ENCODE measurements around the gene RNF138.

RNF138 gene

DNA sequence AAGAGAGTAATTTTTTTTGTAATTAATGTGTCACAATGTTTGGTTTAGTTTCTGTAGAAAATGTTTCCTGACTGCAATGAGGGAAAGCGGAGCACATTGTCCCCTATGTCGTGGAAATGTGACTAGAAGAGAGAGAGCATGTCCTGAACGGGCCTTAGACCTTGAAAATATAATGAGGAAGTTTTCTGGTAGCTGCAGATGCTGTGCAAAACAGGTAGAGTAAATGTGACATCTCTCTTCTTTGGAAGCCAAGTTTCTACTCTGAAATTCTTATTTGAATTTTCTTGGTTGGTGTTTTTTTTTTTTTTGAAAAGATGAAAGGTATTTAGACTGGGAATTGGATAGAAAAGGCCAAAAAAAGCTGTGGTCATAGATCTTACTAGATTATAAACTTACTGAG is 20.0 kb downstream of the RNF138 start:
- no peak for TF ChIP-seq POLR2AphosphoS5 (IDR thresholded peaks at IDR 0.05; ENCODE audit: borderline replicate concordance, low read depth, low read length)
- TF ChIP-seq EZH2 (IDR thresholded peaks at IDR 0.05), result no peak
- no peak for TF ChIP-seq FOXP2 (optimal IDR thresholded peaks at IDR 0.05; ENCODE audit: control extremely low read depth, extremely low read length, insufficient read depth)
- H3K4me3 ChIP-seq, result no peak overlapping the region
- no peak for DNase-seq (ENCODE audit: low read depth, low spot score)
- peaks cover 54% of the 10 kb centered on the region for H3K36me3 ChIP-seq (ENCODE audit: insufficient read depth, low read length)
- H3K9me3 ChIP-seq (ENCODE audit: low read depth, low read length), result no peaks in the 10 kb centered on the region
- H3K27ac ChIP-seq, result no peak overlapping the region
- H3K9ac ChIP-seq (ENCODE audit: insufficient read length), result no peak overlapping the region

DNA sequence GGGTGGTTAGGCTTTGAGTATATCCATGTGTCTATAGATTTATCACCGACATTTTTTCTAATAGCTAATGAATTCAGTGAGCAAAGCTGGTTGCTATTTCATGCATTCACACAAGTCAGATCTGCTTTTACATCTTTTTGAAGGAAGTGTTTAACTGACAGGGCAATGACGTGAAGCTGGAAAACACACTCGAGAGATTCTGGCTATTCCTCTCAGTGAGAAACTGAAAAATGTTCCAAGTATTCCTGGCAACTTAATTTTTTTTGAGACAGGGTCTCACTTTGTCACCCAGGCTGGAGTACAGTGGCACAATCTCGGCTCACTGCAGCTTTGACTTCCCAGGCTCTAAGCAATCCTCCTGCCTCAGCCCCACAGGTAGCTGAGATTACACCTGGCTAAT is 21.2 kb downstream of the RNF138 start:
- DNase-seq (ENCODE audit: low read depth, low spot score), result no peak
- Histone ChIP-seq H3K9me3 (ENCODE audit: low read depth, low read length) (no peaks in the 10 kb centered on the region), H3K9ac (ENCODE audit: insufficient read length) (no peak overlapping the region), H3K27ac (no peak overlapping the region), H3K36me3 (ENCODE audit: insufficient read depth, low read length) (peaks cover 64% of the 10 kb centered on the region), H3K4me3 (no peak overlapping the region)
- TF ChIP-seq FOXP2 (optimal IDR thresholded peaks at IDR 0.05; ENCODE audit: control extremely low read depth, extremely low read length, insufficient read depth) (no peak), POLR2AphosphoS5 (IDR thresholded peaks at IDR 0.05; ENCODE audit: borderline replicate concordance, low read depth, low read length) (no peak), EZH2 (IDR thresholded peaks at IDR 0.05) (no peak)

DNA sequence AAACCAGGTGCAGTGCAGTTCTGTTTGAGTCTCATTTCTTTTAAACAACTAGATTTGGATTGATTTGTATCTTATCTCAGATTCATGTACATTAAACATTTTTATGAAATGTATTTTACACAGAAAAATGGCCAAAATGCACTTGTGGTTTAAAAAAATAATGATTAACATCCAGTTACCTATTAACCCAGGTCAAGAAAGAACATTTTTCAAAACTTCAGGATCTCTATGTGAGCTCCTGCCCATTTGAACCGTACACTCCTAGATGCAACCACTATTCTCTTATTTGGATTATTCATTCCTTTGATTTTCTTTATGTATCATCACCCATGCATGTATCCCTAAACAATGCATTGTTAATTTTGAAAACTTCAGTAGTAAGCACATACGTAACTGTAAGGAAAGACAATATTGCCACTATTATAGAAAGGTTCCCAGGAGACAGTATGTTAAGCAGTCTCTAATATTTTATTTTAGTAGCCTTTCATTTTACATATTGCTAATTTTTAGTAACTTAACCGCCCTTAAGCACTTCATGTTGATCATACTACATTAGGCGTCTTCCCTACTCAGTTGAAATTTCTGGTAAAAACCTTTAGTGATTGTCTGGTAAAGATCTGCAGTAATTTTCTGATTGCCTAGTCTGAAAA is 22.7 kb downstream of the RNF138 start:
- Histone ChIP-seq H3K9ac (ENCODE audit: insufficient read length) (no peak overlapping the region), H3K27ac (peak overlapping the region; percentile 55; the same call in 1 of the 2 replicates), H3K9me3 (ENCODE audit: low read depth, low read length) (no peaks in the 10 kb centered on the region), H3K4me3 (no peak overlapping the region), H3K36me3 (ENCODE audit: insufficient read depth, low read length) (peaks cover 68% of the 10 kb centered on the region)
- no peak for DNase-seq (ENCODE audit: low read depth, low spot score)
- TF ChIP-seq POLR2AphosphoS5 (IDR thresholded peaks at IDR 0.05; ENCODE audit: borderline replicate concordance, low read depth, low read length), result no peak
- no peak for TF ChIP-seq FOXP2 (optimal IDR thresholded peaks at IDR 0.05; ENCODE audit: control extremely low read depth, extremely low read length, insufficient read depth)
- no peak for TF ChIP-seq EZH2 (IDR thresholded peaks at IDR 0.05)

DNA sequence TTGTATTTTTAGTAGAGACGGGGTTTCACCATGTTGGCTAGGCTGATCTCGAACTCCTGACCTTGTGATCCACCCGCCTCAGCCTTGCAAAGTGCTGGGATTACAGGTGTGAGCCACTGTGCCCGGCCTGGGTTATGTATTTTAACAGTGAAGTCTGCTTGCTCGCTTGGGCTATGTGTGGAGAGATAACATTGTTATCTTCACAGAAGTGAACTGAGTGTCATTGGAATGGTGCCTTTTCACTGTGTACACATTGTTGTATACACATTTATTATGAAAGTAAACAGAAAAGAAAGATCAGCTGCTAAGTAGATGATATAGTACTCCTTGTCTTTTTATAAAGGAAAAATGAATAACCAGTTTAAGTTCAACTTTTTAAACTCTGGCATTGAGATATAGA is 30.4 kb downstream of the RNF138 start:
- DNase-seq (ENCODE audit: low read depth, low spot score), result no peak
- no peak overlapping the region for H3K9ac ChIP-seq (ENCODE audit: insufficient read length)
- no peak for TF ChIP-seq EZH2 (IDR thresholded peaks at IDR 0.05)
- TF ChIP-seq POLR2AphosphoS5 (IDR thresholded peaks at IDR 0.05; ENCODE audit: borderline replicate concordance, low read depth, low read length), result no peak
- TF ChIP-seq FOXP2 (optimal IDR thresholded peaks at IDR 0.05; ENCODE audit: control extremely low read depth, extremely low read length, insufficient read depth), result no peak
- no peaks in the 10 kb centered on the region for H3K9me3 ChIP-seq (ENCODE audit: low read depth, low read length)
- peaks cover 69% of the 10 kb centered on the region for H3K36me3 ChIP-seq (ENCODE audit: insufficient read depth, low read length)
- H3K4me3 ChIP-seq, result no peak overlapping the region
- H3K27ac ChIP-seq, result no peak overlapping the region

DNA sequence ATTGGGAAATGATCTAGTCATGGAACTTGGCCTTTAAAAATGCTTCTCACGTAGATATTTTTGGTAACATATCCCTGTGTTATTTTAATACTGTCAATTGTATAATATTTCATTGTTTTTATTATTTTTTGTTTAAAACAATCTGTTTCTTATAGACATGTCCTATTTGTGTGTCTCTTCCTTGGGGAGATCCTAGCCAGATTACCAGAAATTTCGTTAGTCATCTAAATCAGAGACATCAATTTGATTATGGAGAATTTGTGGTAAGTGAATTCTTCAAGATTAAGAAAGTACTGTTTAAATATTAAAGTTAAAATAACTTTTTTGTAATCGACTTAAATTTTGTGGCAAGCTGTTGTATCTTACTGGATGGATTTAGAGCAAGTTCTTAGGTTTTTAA is 34.9 kb downstream of the RNF138 start:
- Histone ChIP-seq H3K4me3 (no peak overlapping the region), H3K36me3 (ENCODE audit: insufficient read depth, low read length) (peaks cover 82% of the 10 kb centered on the region), H3K27ac (no peak overlapping the region)

DNA sequence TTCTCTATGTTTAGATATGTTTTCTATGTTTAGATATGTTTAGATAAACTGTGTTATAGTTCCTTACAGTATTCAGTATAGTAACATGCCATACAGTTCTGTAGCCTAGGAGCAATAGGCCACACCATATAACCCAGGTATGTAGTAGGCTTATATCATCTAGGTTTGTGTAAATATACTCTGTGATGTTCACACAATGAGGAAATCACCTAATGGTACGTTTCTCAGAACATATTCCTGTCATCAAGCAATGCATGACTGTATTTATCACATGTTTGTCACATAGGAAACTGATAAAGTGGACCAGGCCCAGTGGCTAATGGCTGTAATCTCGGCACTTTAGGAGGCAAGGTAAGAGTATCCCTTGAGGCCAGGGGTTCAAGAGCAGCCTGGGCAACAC is 44.0 kb downstream of the RNF138 start:
- Histone ChIP-seq H3K36me3 (ENCODE audit: insufficient read depth, low read length) (peaks cover 18% of the 10 kb centered on the region), H3K27ac (no peak overlapping the region), H3K9ac (ENCODE audit: insufficient read length) (no peak overlapping the region), H3K9me3 (ENCODE audit: low read depth, low read length) (no peaks in the 10 kb centered on the region), H3K4me3 (no peak overlapping the region)
- no peak for DNase-seq (ENCODE audit: low read depth, low spot score)
- TF ChIP-seq POLR2AphosphoS5 (IDR thresholded peaks at IDR 0.05; ENCODE audit: borderline replicate concordance, low read depth, low read length) (no peak), FOXP2 (optimal IDR thresholded peaks at IDR 0.05; ENCODE audit: control extremely low read depth, extremely low read length, insufficient read depth) (no peak), EZH2 (IDR thresholded peaks at IDR 0.05) (no peak)

More for the DNA sequence above, 34.9 kb downstream of the RNF138 start:
- no peaks in the 10 kb centered on the region for H3K9me3 ChIP-seq (ENCODE audit: low read depth, low read length)
- TF ChIP-seq EZH2 (IDR thresholded peaks at IDR 0.05), result no peak
- no peak for TF ChIP-seq FOXP2 (optimal IDR thresholded peaks at IDR 0.05; ENCODE audit: control extremely low read depth, extremely low read length, insufficient read depth)
- no peak for TF ChIP-seq POLR2AphosphoS5 (IDR thresholded peaks at IDR 0.05; ENCODE audit: borderline replicate concordance, low read depth, low read length)
- H3K9ac ChIP-seq (ENCODE audit: insufficient read length), result no peak overlapping the region
- no peak for DNase-seq (ENCODE audit: low read depth, low spot score)

DNA sequence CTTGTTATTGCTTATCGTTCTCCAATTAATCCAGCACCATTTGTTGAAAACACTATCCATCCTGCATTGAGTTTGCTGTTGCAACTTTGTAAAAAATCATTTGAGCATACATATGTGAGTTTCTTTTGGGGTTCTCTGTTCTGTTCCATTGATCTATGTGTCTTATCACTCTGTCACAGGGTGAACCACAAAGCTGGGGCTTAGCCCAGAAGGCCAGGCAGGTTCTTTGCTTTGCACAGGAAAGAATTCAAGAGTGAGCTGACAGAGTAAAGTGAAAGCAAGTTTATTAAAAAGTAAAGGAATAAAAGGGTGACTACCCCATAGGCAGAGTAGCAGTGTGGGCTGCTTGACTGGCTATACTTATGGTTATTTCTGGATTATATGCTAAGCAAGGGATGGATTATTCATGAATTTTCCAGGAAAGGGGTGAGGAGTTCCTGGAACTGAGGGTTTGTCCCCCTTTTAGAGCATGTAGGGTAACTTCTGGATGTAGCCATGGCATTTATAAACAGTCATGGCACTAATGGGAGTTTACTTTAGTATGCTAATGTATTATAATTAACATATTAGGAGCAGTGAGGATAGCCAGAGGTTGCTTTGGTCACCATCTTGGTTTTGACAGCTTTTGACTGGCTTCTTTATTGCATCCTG is 46.8 kb downstream of the RNF138 start:
- Histone ChIP-seq H3K4me3 (no peak overlapping the region), H3K9me3 (ENCODE audit: low read depth, low read length) (no peaks in the 10 kb centered on the region), H3K27ac (no peak overlapping the region), H3K9ac (ENCODE audit: insufficient read length) (no peak overlapping the region), H3K36me3 (ENCODE audit: insufficient read depth, low read length) (no peaks in the 10 kb centered on the region)
- DNase-seq (ENCODE audit: low read depth, low spot score), result no peak
- TF ChIP-seq EZH2 (IDR thresholded peaks at IDR 0.05) (no peak), POLR2AphosphoS5 (IDR thresholded peaks at IDR 0.05; ENCODE audit: borderline replicate concordance, low read depth, low read length) (no peak), FOXP2 (optimal IDR thresholded peaks at IDR 0.05; ENCODE audit: control extremely low read depth, extremely low read length, insufficient read depth) (no peak)

DNA sequence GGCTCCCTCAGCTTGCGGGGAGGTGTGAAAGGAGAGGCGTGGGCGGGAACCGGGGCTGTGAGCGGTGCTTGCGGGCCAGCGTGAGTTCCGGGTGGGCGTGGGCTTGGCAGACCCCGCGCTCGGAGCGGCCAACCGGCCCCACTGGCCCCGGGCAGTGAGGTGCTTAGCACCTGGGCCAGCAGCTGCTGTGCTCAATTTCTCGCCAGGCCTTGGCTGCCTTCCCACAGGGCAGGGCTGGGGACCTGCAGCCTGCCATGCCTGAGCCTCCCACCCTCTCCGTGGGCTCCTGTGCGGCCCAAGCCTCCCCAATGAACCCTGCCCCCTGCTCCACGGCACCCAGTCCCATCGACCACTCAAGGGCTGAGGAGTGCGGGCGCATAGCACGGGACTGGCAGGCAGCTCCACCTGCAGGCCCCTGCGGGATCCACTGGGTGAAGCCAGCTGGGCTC is 48.2 kb downstream of the RNF138 start:
- Histone ChIP-seq H3K9ac (ENCODE audit: insufficient read length) (no peak overlapping the region), H3K4me3 (no peak overlapping the region), H3K36me3 (ENCODE audit: insufficient read depth, low read length) (no peaks in the 10 kb centered on the region), H3K9me3 (ENCODE audit: low read depth, low read length) (no peaks in the 10 kb centered on the region), H3K27ac (no peak overlapping the region)
- TF ChIP-seq FOXP2 (optimal IDR thresholded peaks at IDR 0.05; ENCODE audit: control extremely low read depth, extremely low read length, insufficient read depth) (no peak), POLR2AphosphoS5 (IDR thresholded peaks at IDR 0.05; ENCODE audit: borderline replicate concordance, low read depth, low read length) (no peak), EZH2 (IDR thresholded peaks at IDR 0.05) (no peak)
- DNase-seq (ENCODE audit: low read depth, low spot score), result no peak
